Smooth muscle cell (in vitro differentiated cells): ENCODE data around the gene FAM167B. TPM values are rescaled to one million over a fixed set of nuclear protein-coding genes. Genes with fewer than 3 reads are reported as not detected.
"Not testable (repeated sequence)": the region's sequence is repeated elsewhere in the genome, so short reads cannot be mapped to it uniquely, and the experiment has no call there.

ENCODE experiments used
- DNase-seq: peaks from one replicate; lab custom pipeline; 2025; ENCODE audit not compliant: unreplicated experiment; lab: John Stamatoyannopoulos, UW
- H2AFZ ChIP-seq: fragments of 200-600 bp; sonication (generic); 2 replicates; pipeline ENCODE4 v1.6.0; 2016; ENCODE audit warnings: antibody characterized with exemption, low read depth, mild to moderate bottlenecking
- H3F3A ChIP-seq: fragments of 200-600 bp; sonication (generic); 2 replicates; pipeline ENCODE4 v1.6.0; 2017; ENCODE audit warnings: antibody characterized with exemption, low read depth
- H3K27ac ChIP-seq: fragments of 200-600 bp; sonication (generic); 2 replicates; pipeline ENCODE4 v1.5.1; 2016; ENCODE audit warnings: low read depth, mild to moderate bottlenecking
- H3K27me3 ChIP-seq: fragments of 200-600 bp; sonication (generic); 2 replicates; pipeline ENCODE4 v1.6.1; 2016; ENCODE audit warnings: low read depth, mild to moderate bottlenecking
- H3K36me3 ChIP-seq: fragments of 200-600 bp; sonication (generic); 2 replicates; pipeline ENCODE4 v1.5.1; 2016; ENCODE audit warnings: low read depth
- H3K4me1 ChIP-seq: fragments of 200-600 bp; sonication (generic); 2 replicates; pipeline ENCODE4 v1.5.1; 2016; ENCODE audit warnings: low read depth
- H3K4me2 ChIP-seq: fragments of 200-600 bp; sonication (generic); 2 replicates; pipeline ENCODE4 v1.6.0; 2016; ENCODE audit warnings: mild to moderate bottlenecking
- H3K4me3 ChIP-seq: fragments of 200-600 bp; sonication (generic); 2 replicates; pipeline ENCODE4 v1.5.1; 2016; ENCODE audit warnings: mild to moderate bottlenecking
- H3K79me2 ChIP-seq: fragments of 200-600 bp; sonication (generic); 2 replicates; pipeline ENCODE4 v1.6.0; 2016; ENCODE audit warnings: low read depth, mild to moderate bottlenecking
- H3K9ac ChIP-seq: fragments of 200-600 bp; sonication (generic); 2 replicates; pipeline ENCODE4 v1.6.0; 2016; ENCODE audit warnings: low read depth
- H3K9me3 ChIP-seq: fragments of 200-600 bp; sonication (generic); replicated peaks from 2 replicates; pipeline ENCODE4 v1.5.1; 2016; ENCODE audit warnings: low read depth
- H4K20me1 ChIP-seq: fragments of 200-600 bp; sonication (generic); 2 replicates; pipeline ENCODE4 v1.6.0; 2016; ENCODE audit warnings: low read depth
- CTCF ChIP-seq: fragments of 200-600 bp; sonication (generic); IDR thresholded peaks from 2 replicates; pipeline ENCODE4 v1.5.1; 2017; ENCODE audit warnings: borderline replicate concordance, mild to moderate bottlenecking, antibody characterized with exemption; ENCODE audit not compliant: insufficient read depth, poor library complexity, severe bottlenecking
- WGBS: methylation state at CpG from one replicate; pipeline ENCODE4 v1.1.7; 2016; ENCODE audit warnings: low lambda C conversion rate; 5-methylcytosine and 5-hydroxymethylcytosine counted together
- polyA plus RNA-seq: library from polyadenylated mRNA; unstranded; fragments of >200 nt; fragmentation: Nextera tagmentation; extraction: Ambion mirVana; gene quantifications from 2 replicates; pipeline ENCODE4 v1.2.1, GENCODE V29; 2016
- total RNA-seq: library from RNA; depleted of rRNA; stranded (reverse); fragments of >200 nt; gene quantifications from 2 replicates; pipeline ENCODE4 v1.2.3, GENCODE V29; 2014

Gene FAM167B
- total and polyA plus RNA-seq, 2 experiments from 2014 or later = not detected

DNA sequence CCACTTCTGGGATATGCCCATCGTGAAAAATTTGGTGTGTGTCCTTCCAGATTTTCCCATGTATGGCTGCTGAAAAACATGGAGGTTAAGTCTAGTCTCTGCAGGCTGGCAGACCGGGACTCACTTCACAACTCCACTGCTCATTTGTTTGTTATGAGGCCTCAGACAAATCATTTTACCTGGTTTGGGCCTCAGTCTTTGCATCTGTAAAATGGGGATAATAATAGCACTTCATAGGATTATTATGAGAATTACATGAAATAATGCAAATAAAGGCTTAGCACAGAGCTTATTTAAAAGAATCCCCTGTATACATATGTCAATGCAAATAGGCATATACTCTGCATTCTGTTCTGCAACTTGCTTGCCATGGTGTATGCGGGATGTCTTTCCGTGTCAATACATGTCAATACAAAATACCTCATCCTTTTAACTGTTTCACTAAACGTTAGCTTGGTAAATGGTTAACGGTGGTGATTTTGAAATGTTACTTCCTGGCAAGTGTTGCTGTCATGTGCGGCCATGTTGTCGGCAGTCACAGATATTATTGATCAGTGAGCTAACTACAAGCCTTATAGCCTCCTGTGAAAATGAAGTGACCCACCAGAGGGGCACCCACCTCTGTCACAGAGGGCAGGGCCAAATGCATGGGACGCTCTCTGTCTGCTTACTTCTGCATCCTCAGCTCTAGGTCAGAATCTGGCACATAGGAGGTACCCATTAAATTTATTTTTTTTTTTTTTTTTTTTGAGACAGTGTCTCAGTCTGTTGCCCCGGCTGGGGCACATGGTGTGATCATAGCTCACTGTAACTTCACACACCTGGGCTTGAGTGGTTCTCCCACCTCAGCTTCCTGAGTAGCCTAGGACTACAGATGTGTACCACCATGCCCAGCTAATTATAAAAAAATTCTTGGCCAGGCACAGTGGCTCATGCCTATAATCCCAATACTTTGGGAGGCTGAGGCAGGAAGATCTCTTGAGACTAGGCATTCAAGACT is 8.3 kb downstream of the FAM167B start:
- Histone ChIP-seq H3K27ac (no peak overlapping the region), H3K9ac (no peak overlapping the region), H3K4me1 (no peaks in the 10 kb centered on the region), H3K79me2 (no peaks in the 10 kb centered on the region), H3K4me2 (no peak overlapping the region), H3F3A (no peaks in the 10 kb centered on the region), H3K9me3 (no peaks in the 10 kb centered on the region), H3K4me3 (no peak overlapping the region), H3K27me3 (no peaks in the 10 kb centered on the region), H2AFZ (no peak overlapping the region), H4K20me1 (no peaks in the 10 kb centered on the region), H3K36me3 (no peaks in the 10 kb centered on the region)
- no peak for TF ChIP-seq CTCF
- WGBS = 91% methylated on average over 10 of the region's 10 CpGs
- DNase-seq = no peak

GRCh38 chr1:32256473-32257226 is 9.6 kb downstream of the FAM167B start:
- Histone ChIP-seq H3K4me1 (no peaks in the 10 kb centered on the region), H3K27me3 (no peaks in the 10 kb centered on the region), H4K20me1 (no peaks in the 10 kb centered on the region), H3K27ac (no peak overlapping the region), H3F3A (no peaks in the 10 kb centered on the region), H3K4me3 (no peak overlapping the region), H3K36me3 (no peaks in the 10 kb centered on the region), H2AFZ (no peak overlapping the region), H3K79me2 (no peaks in the 10 kb centered on the region), H3K9me3 (no peaks in the 10 kb centered on the region), H3K9ac (no peak overlapping the region), H3K4me2 (no peak overlapping the region)
- WGBS = 89% methylated on average over 8 of the region's 9 CpGs
- no peak for TF ChIP-seq CTCF
- no peak for DNase-seq

- TF ChIP-seq CTCF = no peak
- H4K20me1 ChIP-seq = no peaks in the 10 kb centered on the region
- DNase-seq = no peak
- no peaks in the 10 kb centered on the region for H3K9me3 ChIP-seq
- no peaks in the 10 kb centered on the region for H3K4me1 ChIP-seq
- no peak overlapping the region for H3K9ac ChIP-seq
- H2AFZ ChIP-seq = no peak overlapping the region
- H3K27me3 ChIP-seq = no peaks in the 10 kb centered on the region
- no peaks in the 10 kb centered on the region for H3K79me2 ChIP-seq
- H3F3A ChIP-seq = no peaks in the 10 kb centered on the region
- whole genome bisulfite sequencing = 94% methylated on average over 6 of the region's 6 CpGs
- no peak overlapping the region for H3K27ac ChIP-seq
- no peak overlapping the region for H3K4me3 ChIP-seq
- H3K36me3 ChIP-seq = no peaks in the 10 kb centered on the region
- no peak overlapping the region for H3K4me2 ChIP-seq
Observed at GRCh38 chr1:32257227-32257508, 10.1 kb downstream of the FAM167B start.

DNA sequence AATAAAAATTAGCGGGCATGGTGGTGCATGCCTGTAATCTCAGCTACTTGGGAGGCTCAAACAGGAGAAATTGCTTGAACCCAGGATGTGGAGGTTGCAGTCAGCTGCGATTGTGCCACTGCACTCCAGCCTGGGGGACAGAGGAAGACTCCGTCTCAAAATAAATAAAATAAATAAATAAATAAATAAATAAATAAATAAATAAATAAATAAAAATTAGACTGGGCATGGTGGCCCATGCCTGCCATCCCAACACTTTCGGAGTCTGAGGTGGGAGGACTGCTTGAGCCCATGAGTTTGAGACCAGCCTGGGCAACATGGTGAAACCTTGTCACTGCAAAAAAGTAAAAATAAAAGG is 16.2 kb downstream of the FAM167B start:
- not testable (repeated sequence) for H3K4me3 ChIP-seq, H3K9me3 ChIP-seq, H3K79me2 ChIP-seq, H3K9ac ChIP-seq, H3K27ac ChIP-seq, H3K36me3 ChIP-seq, H2AFZ ChIP-seq, DNase-seq, H3F3A ChIP-seq, H4K20me1 ChIP-seq, H3K27me3 ChIP-seq, H3K4me2 ChIP-seq, H3K4me1 ChIP-seq
- 99% methylated on average over 4 of the region's 4 CpGs for WGBS
